Thyroid gland (tissue), 4 donors: ENCODE measurements around the gene EIF3D. TPM values are rescaled to one million over a fixed set of nuclear protein-coding genes. Genes with fewer than 3 reads are reported as not detected.

Source experiments
- DNase-seq, 2 donors: peaks; one replicate each; pipeline ENCODE4 v3.0.0-alpha.2; 2019
- H3K27ac ChIP-seq, 3 donors: fragments of 200-600 bp; sonication (generic); 1 replicate in 2 of 3; 2 replicates in 1 of 3; pipeline ENCODE4 v1.5.1; 2016 to 2019; ENCODE audit warnings: mild to moderate bottlenecking in 1 of 3, moderate library complexity in 1 of 3
- H3K27me3 ChIP-seq: fragments of 200-600 bp; sonication (generic); one replicate; pipeline ENCODE4 v1.5.1; 2019
- H3K36me3 ChIP-seq, 2 donors: fragments of 200-600 bp; sonication (generic); one replicate each; pipeline ENCODE4 v1.5.1; 2016 to 2019
- H3K4me1 ChIP-seq, 2 donors: fragments of 200-600 bp; sonication (generic); one replicate each; pipeline ENCODE4 v1.5.1; 2017 to 2019
- H3K4me3 ChIP-seq, 3 donors: fragments of 200-600 bp; sonication (generic); replicated peaks in 1 of 3; 1 replicate in 2 of 3; 2 replicates in 1 of 3; pipeline ENCODE4 v1.5.1; 2016; ENCODE audit warnings: mild to moderate bottlenecking in 1 of 3
- H3K9me3 ChIP-seq: fragments of 200-600 bp; sonication (generic); one replicate; pipeline ENCODE4 v1.5.1; 2017
- POLR2A ChIP-seq, 2 donors: fragments of 450-650 bp; IDR thresholded peaks; one replicate each; pipeline ENCODE4 v1.6.1; 2017; ENCODE audit warnings: antibody characterized with exemption in 2 of 2, mild to moderate bottlenecking in 2 of 2, moderate library complexity in 1 of 2
- WGBS, 2 donors: methylation state at CpG; one replicate each; pipeline ENCODE4 v1.1.5; 2017; 5-methylcytosine and 5-hydroxymethylcytosine counted together
- intact Hi-C: fragments of 100-400 bp; cut with DNase I; formaldehyde crosslinking; loops from one replicate; pipeline ENCODE4 v1.15.1; 2023
- total RNA-seq, 4 donors: library from RNA; depleted of rRNA; stranded (reverse); fragments of >200 nt; gene quantifications; one replicate each; pipeline ENCODE4 v1.2.3, GENCODE V29; 2016
- TF ChIP-seq, protein P1 (sequence below), 6 experiments: fragments of 200-600 bp in 3 of 6; fragments of 450-650 bp in 3 of 6; sonication (generic) in 3 of 6; IDR thresholded peaks; one replicate each; pipeline ENCODE4 v1.5.1; 2016 to 2019; ENCODE audit warnings: antibody characterized with exemption in 6 of 6, mild to moderate bottlenecking in 2 of 6, inconsistent platforms in 1 of 6, moderate library complexity in 1 of 6

Gene EIF3D
- total RNA-seq, 4 donors from 2014 or later = 213 to 427 (median 309) TPM

- peak; percentile 96 to 98 for DNase-seq
- WGBS, 2 donors = 43 to 54% methylated on average over 16 to 22 of the region's 25 CpGs
- peaks cover 31 to 65% of the 10 kb centered on the region in 2 donors for H3K4me1 ChIP-seq
- H3K27ac ChIP-seq = peak overlapping the region; percentile 81 to 92 (median 88)
- no peaks in the 10 kb centered on the region for H3K27me3 ChIP-seq
- TF ChIP-seq, protein P1, sequence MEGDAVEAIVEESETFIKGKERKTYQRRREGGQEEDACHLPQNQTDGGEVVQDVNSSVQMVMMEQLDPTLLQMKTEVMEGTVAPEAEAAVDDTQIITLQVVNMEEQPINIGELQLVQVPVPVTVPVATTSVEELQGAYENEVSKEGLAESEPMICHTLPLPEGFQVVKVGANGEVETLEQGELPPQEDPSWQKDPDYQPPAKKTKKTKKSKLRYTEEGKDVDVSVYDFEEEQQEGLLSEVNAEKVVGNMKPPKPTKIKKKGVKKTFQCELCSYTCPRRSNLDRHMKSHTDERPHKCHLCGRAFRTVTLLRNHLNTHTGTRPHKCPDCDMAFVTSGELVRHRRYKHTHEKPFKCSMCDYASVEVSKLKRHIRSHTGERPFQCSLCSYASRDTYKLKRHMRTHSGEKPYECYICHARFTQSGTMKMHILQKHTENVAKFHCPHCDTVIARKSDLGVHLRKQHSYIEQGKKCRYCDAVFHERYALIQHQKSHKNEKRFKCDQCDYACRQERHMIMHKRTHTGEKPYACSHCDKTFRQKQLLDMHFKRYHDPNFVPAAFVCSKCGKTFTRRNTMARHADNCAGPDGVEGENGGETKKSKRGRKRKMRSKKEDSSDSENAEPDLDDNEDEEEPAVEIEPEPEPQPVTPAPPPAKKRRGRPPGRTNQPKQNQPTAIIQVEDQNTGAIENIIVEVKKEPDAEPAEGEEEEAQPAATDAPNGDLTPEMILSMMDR (IDR thresholded peaks at IDR 0.05) = no peak
- peak in 1 of 2 donors; percentile 59 for TF ChIP-seq POLR2A (IDR thresholded peaks at IDR 0.05)
- no peaks in the 10 kb centered on the region for H3K9me3 ChIP-seq
- intact Hi-C loops = no loop called here
- H3K4me3 ChIP-seq = no peak overlapping the region
- H3K36me3 ChIP-seq = no peaks in the 10 kb centered on the region
These were observed 63.5 kb downstream of the EIF3D start for GRCh38 chr22:36465232-36466021.

GRCh38 chr22:36464715-36465231 lies 64.2 kb downstream of the EIF3D start:
- no peak overlapping the region for H3K4me3 ChIP-seq
- H3K36me3 ChIP-seq = no peaks in the 10 kb centered on the region
- no peaks in the 10 kb centered on the region for H3K27me3 ChIP-seq
- intact Hi-C loops = no loop called here
- WGBS, 2 donors = 89 to 90% methylated on average over 13 of the region's 20 CpGs
- no peaks in the 10 kb centered on the region for H3K9me3 ChIP-seq
- TF ChIP-seq, protein P1 (IDR thresholded peaks at IDR 0.05) = no peak
- no peak for TF ChIP-seq POLR2A (IDR thresholded peaks at IDR 0.05)
- DNase-seq = peak; percentile 23 to 43
- peaks cover 31 to 60% of the 10 kb centered on the region in 2 donors for H3K4me1 ChIP-seq
- peak overlapping the region; percentile 81 to 92 (median 88) for H3K27ac ChIP-seq

- Histone ChIP-seq H3K36me3 (no peaks in the 10 kb centered on the region), H3K4me1 (peaks cover 31 to 61% of the 10 kb centered on the region in 2 donors), H3K27ac (peak overlapping the region; percentile 81 to 92 (median 91)), H3K9me3 (no peaks in the 10 kb centered on the region), H3K27me3 (no peaks in the 10 kb centered on the region), H3K4me3 (no peak overlapping the region)
- 71% methylated on average over 17 of the region's 17 CpGs; no CpG with 5 or more reads in 1 of the 2 donors for whole genome bisulfite sequencing, 2 donors
- TF ChIP-seq, protein P1 (IDR thresholded peaks at IDR 0.05) = no peak
- no peak for TF ChIP-seq POLR2A (IDR thresholded peaks at IDR 0.05)
- DNase-seq = peak in 1 of 2 donors; percentile 25
- intact Hi-C loops = no loop called here
These were observed 65.2 kb downstream of the EIF3D start for GRCh38 chr22:36463783-36464184.

GRCh38 chr22:36461665-36462649 lies 67.0 kb downstream of the EIF3D start:
- peak overlapping the region; percentile 91 to 98 (median 92) for H3K27ac ChIP-seq
- no peaks in the 10 kb centered on the region for H3K9me3 ChIP-seq
- TF ChIP-seq, protein P1 (IDR thresholded peaks at IDR 0.05) = no peak
- peak in 1 of 2 donors; percentile 75 for TF ChIP-seq POLR2A (IDR thresholded peaks at IDR 0.05)
- no peaks in the 10 kb centered on the region for H3K36me3 ChIP-seq
- H3K27me3 ChIP-seq = no peaks in the 10 kb centered on the region
- H3K4me3 ChIP-seq = no peak overlapping the region
- DNase-seq = peak; percentile 98
- intact Hi-C loops = no loop called here
- WGBS, 2 donors = 55% methylated on average over 11 to 13 of the region's 16 CpGs
- H3K4me1 ChIP-seq = peaks cover 38 to 78% of the 10 kb centered on the region in 2 donors

Other genes starting within 250 kb of the EIF3D start
- 100 to 1,000 TPM; 228 to 375 (median 275) TPM for gene MYH9, start 141.2 kb downstream of the EIF3D start, total RNA-seq
- 100 to 1,000 TPM in 1 of 4 donors, 10 to 100 TPM in 3; 56.7 to 115 (median 75.6) TPM for gene TXN2, start 47.5 kb downstream of the EIF3D start, total RNA-seq
- 10 to 100 TPM in 2 of 4 donors, 1 to 10 TPM in 2; 5.9 to 12.8 (median 9.4) TPM for gene FOXRED2, start 22.1 kb downstream of the EIF3D start, total RNA-seq
- gene CACNG2, start 174.6 kb upstream of the EIF3D start, total RNA-seq = not detected
- gene IFT27, start 247.0 kb upstream of the EIF3D start, total RNA-seq = 10 to 100 TPM; 25.1 to 39.2 (median 36.3) TPM